ENCODE measurements around the gene TCF12.

Gene TCF12

GRCh38 chr15:57273402-57273801, 355.0 kb downstream of the TCF12 start:
- DNase-seq: peak; percentile 76 to 81

- peak in 1 of 2 experiments; percentile 17 for DNase-seq
Observed at GRCh38 chr15:57278439-57278838, 360.0 kb downstream of the TCF12 start.

- no peak for DNase-seq
Observed at GRCh38 chr15:57280464-57280863, 362.0 kb downstream of the TCF12 start.

- DNase-seq: peak; percentile 87
Observed at GRCh38 chr15:57281321-57281720, 362.9 kb downstream of the TCF12 start.

- DNase-seq: no peak
Observed at GRCh38 chr15:57282686-57283085, 364.2 kb downstream of the TCF12 start.

GRCh38 chr15:57283774-57284503, 365.5 kb downstream of the TCF12 start:
- DNase-seq: no peak

- no peak for DNase-seq
Observed at GRCh38 chr15:57284535-57284934, 366.1 kb downstream of the TCF12 start.

- DNase-seq: no peak
Observed at GRCh38 chr15:57285386-57285785, 366.9 kb downstream of the TCF12 start.

GRCh38 chr15:57286446-57287122, 368.1 kb downstream of the TCF12 start:
- no peak for DNase-seq

GRCh38 chr15:57287123-57287521, 368.7 kb downstream of the TCF12 start:
- no peak for DNase-seq

GRCh38 chr15:57288926-57289580, 370.6 kb downstream of the TCF12 start:
- DNase-seq: no peak

GRCh38 chr15:57290187-57290586, 371.7 kb downstream of the TCF12 start:
- DNase-seq: no peak

GRCh38 chr15:57290826-57291225, 372.4 kb downstream of the TCF12 start:
- no peak for DNase-seq

GRCh38 chr15:57296473-57297162, 378.2 kb downstream of the TCF12 start:
- DNase-seq: peak in 1 of 2 experiments; percentile 28

GRCh38 chr15:57297163-57297593, 378.7 kb downstream of the TCF12 start:
- DNase-seq: peak in 1 of 2 experiments; percentile 18

GRCh38 chr15:57297630-57298029, 379.2 kb downstream of the TCF12 start:
- DNase-seq: no peak

GRCh38 chr15:57298204-57298603, 379.8 kb downstream of the TCF12 start:
- DNase-seq: no peak

- DNase-seq: no peak
Observed at GRCh38 chr15:57298843-57299550, 380.6 kb downstream of the TCF12 start.

GRCh38 chr15:57301307-57301706, 382.9 kb downstream of the TCF12 start:
- DNase-seq: no peak

- peak in 1 of 2 experiments; percentile 15 for DNase-seq
Observed at GRCh38 chr15:57302640-57303257, 384.3 kb downstream of the TCF12 start.

- DNase-seq: no peak
Observed at GRCh38 chr15:57305009-57305408, 386.6 kb downstream of the TCF12 start.

Measured in NCI-H526 (cell line).